Activated CD8-positive, alpha-beta T cell treated with anti-CD3 and anti-CD28 coated beads, Interleukin-2, amount 10 ng/mL, durations not matched to agents 7 days and 5 days (primary cell): ENCODE results near the gene CD1C. TPM values are rescaled to one million over a fixed set of nuclear protein-coding genes. Genes with fewer than 3 reads are reported as not detected.
"Not testable (repeated sequence)": the region's sequence is repeated elsewhere in the genome, so short reads cannot be mapped to it uniquely, and the experiment has no call there.

Experiments
- ATAC-seq: fragments of 150-1000 bp; cut with Tn5 transposase; one replicate; pipeline ENCODE4 v1.10.0; 2021; ENCODE audit warnings: moderate library complexity
- CTCF ChIA-PET: fragments of 350-600 bp; sonication (Branson Sonifier 250); formaldehyde crosslinking; loops from one replicate; lab custom pipeline; 2021; ENCODE audit warnings: antibody characterized with exemption; lab: Charles Lee
- POLR2A ChIA-PET: fragments of 350-600 bp; sonication (Branson Sonifier 250); formaldehyde crosslinking; loops from one replicate; lab custom pipeline; 2021; ENCODE audit warnings: antibody characterized with exemption; lab: Charles Lee
- DNase-seq: peaks from one replicate; pipeline ENCODE4 v3.0.0-alpha.2; 2020
- H3K27ac Mint-ChIP-seq: one replicate; pipeline ENCODE4 v1.8.0; 2021; ENCODE audit warnings: mild to moderate bottlenecking, mixed read lengths
- H3K27me3 Mint-ChIP-seq: one replicate; pipeline ENCODE4 v1.8.0; 2021; ENCODE audit warnings: low read depth, mixed read lengths
- H3K36me3 Mint-ChIP-seq: one replicate; pipeline ENCODE4 v1.8.0; 2021; ENCODE audit warnings: low read depth, mixed read lengths
- H3K4me1 Mint-ChIP-seq: one replicate; pipeline ENCODE4 v1.8.0; 2021; ENCODE audit warnings: low read depth, mixed read lengths
- H3K4me3 Mint-ChIP-seq: one replicate; pipeline ENCODE4 v1.8.0; 2021; ENCODE audit warnings: mild to moderate bottlenecking, mixed read lengths
- H3K9me3 Mint-ChIP-seq: one replicate; pipeline ENCODE4 v1.8.0; 2022; ENCODE audit warnings: mixed read lengths; ENCODE audit not compliant: insufficient read depth
- total RNA-seq, 2 experiments: library from RNA; stranded (reverse); gene quantifications; one replicate each; pipeline ENCODE4 v1.2.3, GENCODE V29; 2021

The CD1C gene
- total RNA-seq, 2 experiments from 2014 or later, result not detected

- no peak overlapping the region for H3K4me3 Mint-ChIP-seq
- CTCF ChIA-PET, result interaction anchor here (1.3 to 2.7 kb wide), 5 partner anchors 81 to 743 kb away, joined by 3 to 41 read pairs (median 6); no protein-coding TSS in a partner anchor
- H3K4me1 Mint-ChIP-seq, result peaks cover 11% of the 10 kb centered on the region
- H3K27me3 Mint-ChIP-seq, result peaks cover 3% of the 10 kb centered on the region
- DNase-seq, result no peak
- ATAC-seq, result no peak
- no peaks in the 10 kb centered on the region for H3K36me3 Mint-ChIP-seq
- no peak overlapping the region for H3K27ac Mint-ChIP-seq
- H3K9me3 Mint-ChIP-seq, result no peaks in the 10 kb centered on the region
- POLR2A ChIA-PET, result no interaction called here
Measured at GRCh38 chr1:158329300-158329699, 39.6 kb downstream of the CD1C start.

- POLR2A ChIA-PET, result no interaction called here
- DNase-seq (peak; percentile 26), ATAC-seq (no peak)
- H3K4me3 Mint-ChIP-seq, result no peak overlapping the region
- no peak overlapping the region for H3K27ac Mint-ChIP-seq
- CTCF ChIA-PET, result interaction anchor here (0.9 to 2.7 kb wide), 6 partner anchors 28 to 742 kb away, joined by 3 to 41 read pairs (median 6); no protein-coding TSS in a partner anchor
- H3K27me3 Mint-ChIP-seq, result peaks cover 3% of the 10 kb centered on the region
- H3K36me3 Mint-ChIP-seq, result no peaks in the 10 kb centered on the region
- peaks cover 15% of the 10 kb centered on the region for H3K4me1 Mint-ChIP-seq
- H3K9me3 Mint-ChIP-seq, result no peaks in the 10 kb centered on the region
Measured at GRCh38 chr1:158329733-158330132, 40.0 kb downstream of the CD1C start.

- Mint-ChIP-seq H3K4me1 (peaks cover 17% of the 10 kb centered on the region), H3K36me3 (no peaks in the 10 kb centered on the region), H3K27me3 (peaks cover 3% of the 10 kb centered on the region), H3K27ac (no peak overlapping the region), H3K9me3 (no peaks in the 10 kb centered on the region), H3K4me3 (no peak overlapping the region)
- DNase-seq (no peak), ATAC-seq (no peak)
- ChIA-PET POLR2A (no interaction called here), CTCF (interaction anchor here (0.9 to 2.7 kb wide), 6 partner anchors 29 to 741 kb away, joined by 3 to 41 read pairs (median 6); no protein-coding TSS in a partner anchor)
Measured at GRCh38 chr1:158330391-158331105, 40.8 kb downstream of the CD1C start.

- ChIA-PET CTCF (interaction anchor here (2.7 kb wide), 1 partner anchor 127 kb away, joined by 41 read pairs; no protein-coding TSS in a partner anchor), POLR2A (no interaction called here)
- Mint-ChIP-seq H3K9me3 (no peaks in the 10 kb centered on the region), H3K4me1 (peaks cover 19% of the 10 kb centered on the region), H3K36me3 (no peaks in the 10 kb centered on the region), H3K4me3 (no peak overlapping the region), H3K27ac (no peak overlapping the region), H3K27me3 (peaks cover 3% of the 10 kb centered on the region)
- ATAC-seq, result no peak
- no peak for DNase-seq
Measured at GRCh38 chr1:158331106-158331425, 41.3 kb downstream of the CD1C start.

GRCh38 chr1:158331481-158332150 lies 41.9 kb downstream of the CD1C start, which contains the start of gene CD1B:
Gene CD1B, minus strand, starts transcription at chr1:158331531. Its CDS starts 108 bp downstream, at chr1:158331423.
- Mint-ChIP-seq H3K9me3 (no peaks in the 10 kb centered on the region), H3K27ac (no peak within 1 kb of the TSS), H3K36me3 (no peaks in the 10 kb centered on the region), H3K27me3 (peaks cover 3% of the 10 kb centered on the region), H3K4me1 (peaks cover 23% of the 10 kb centered on the region), H3K4me3 (no peak within 1 kb of the TSS)
- CTCF ChIA-PET, result interaction anchor here (1.1 to 2.7 kb wide), 2 partner anchors 128 kb away, joined by 5 to 41 read pairs; no protein-coding TSS in a partner anchor
- POLR2A ChIA-PET, result no interaction called here
- DNase-seq (no peak), ATAC-seq (no peak)

- ChIA-PET POLR2A (no interaction called here), CTCF (interaction anchor here (0.8 kb wide), 1 partner anchor 129 kb away, joined by 3 read pairs; no protein-coding TSS in a partner anchor)
- peaks cover 4% of the 10 kb centered on the region for H3K27me3 Mint-ChIP-seq
- no peak overlapping the region for H3K27ac Mint-ChIP-seq
- DNase-seq, result no peak
- peaks cover 1% of the 10 kb centered on the region for H3K9me3 Mint-ChIP-seq
- peaks cover 23% of the 10 kb centered on the region for H3K4me1 Mint-ChIP-seq
- H3K36me3 Mint-ChIP-seq, result no peaks in the 10 kb centered on the region
- no peak overlapping the region for H3K4me3 Mint-ChIP-seq
- no peak for ATAC-seq
Measured at GRCh38 chr1:158333405-158334155, 43.9 kb downstream of the CD1C start.

- ATAC-seq (no peak), DNase-seq (no peak)
- Mint-ChIP-seq H3K27ac (no peak overlapping the region), H3K4me3 (no peak overlapping the region), H3K36me3 (no peaks in the 10 kb centered on the region), H3K4me1 (peaks cover 23% of the 10 kb centered on the region), H3K27me3 (peaks cover 8% of the 10 kb centered on the region), H3K9me3 (peaks cover 5% of the 10 kb centered on the region)
- ChIA-PET CTCF (interaction anchor here (0.8 kb wide), 1 partner anchor 130 kb away, joined by 3 read pairs; no protein-coding TSS in a partner anchor), POLR2A (no interaction called here)
Measured at GRCh38 chr1:158334526-158335212, 44.9 kb downstream of the CD1C start.

GRCh38 chr1:158335213-158335532 lies 45.5 kb downstream of the CD1C start:
- POLR2A ChIA-PET, result no interaction called here
- ATAC-seq (no peak), DNase-seq (no peak)
- CTCF ChIA-PET, result no interaction called here
- peaks cover 23% of the 10 kb centered on the region for H3K4me1 Mint-ChIP-seq
- no peak overlapping the region for H3K27ac Mint-ChIP-seq
- no peak overlapping the region for H3K4me3 Mint-ChIP-seq
- H3K36me3 Mint-ChIP-seq, result no peaks in the 10 kb centered on the region
- peaks cover 5% of the 10 kb centered on the region for H3K9me3 Mint-ChIP-seq
- peaks cover 8% of the 10 kb centered on the region for H3K27me3 Mint-ChIP-seq

- peaks cover 23% of the 10 kb centered on the region for H3K4me1 Mint-ChIP-seq
- ATAC-seq, CTCF ChIA-PET, H3K27ac Mint-ChIP-seq, H3K36me3 Mint-ChIP-seq, H3K9me3 Mint-ChIP-seq, H3K27me3 Mint-ChIP-seq, POLR2A ChIA-PET, H3K4me3 Mint-ChIP-seq: not testable (repeated sequence)
- peak; percentile 45 for DNase-seq
Measured at GRCh38 chr1:158336413-158336812, 46.7 kb downstream of the CD1C start.
